Dermis microvascular lymphatic vessel endothelial cell (primary cell): ENCODE measurements around the gene ARHGEF28. TPM values are rescaled to one million over a fixed set of nuclear protein-coding genes. Genes with fewer than 3 reads are reported as not detected.

Source experiments
- DNase-seq, 2 donors: peaks; one replicate each; pipeline versions ENCODE4 v3.0.0 to v3.0.0-alpha.2; 2010; ENCODE audit warnings: low read depth in 2 of 2
- total RNA-seq: library from RNA; depleted of rRNA; stranded (reverse); fragments of >200 nt; gene quantifications from 2 replicates; pipeline ENCODE4 v1.2.1, GENCODE V29; 2014

ARHGEF28 gene
- total RNA-seq, 1 donor from 2014 or later = 50.7 TPM

- no peak for DNase-seq
These were observed 296.2 kb downstream of the ARHGEF28 start for GRCh38 chr5:73922224-73922623.

DNA sequence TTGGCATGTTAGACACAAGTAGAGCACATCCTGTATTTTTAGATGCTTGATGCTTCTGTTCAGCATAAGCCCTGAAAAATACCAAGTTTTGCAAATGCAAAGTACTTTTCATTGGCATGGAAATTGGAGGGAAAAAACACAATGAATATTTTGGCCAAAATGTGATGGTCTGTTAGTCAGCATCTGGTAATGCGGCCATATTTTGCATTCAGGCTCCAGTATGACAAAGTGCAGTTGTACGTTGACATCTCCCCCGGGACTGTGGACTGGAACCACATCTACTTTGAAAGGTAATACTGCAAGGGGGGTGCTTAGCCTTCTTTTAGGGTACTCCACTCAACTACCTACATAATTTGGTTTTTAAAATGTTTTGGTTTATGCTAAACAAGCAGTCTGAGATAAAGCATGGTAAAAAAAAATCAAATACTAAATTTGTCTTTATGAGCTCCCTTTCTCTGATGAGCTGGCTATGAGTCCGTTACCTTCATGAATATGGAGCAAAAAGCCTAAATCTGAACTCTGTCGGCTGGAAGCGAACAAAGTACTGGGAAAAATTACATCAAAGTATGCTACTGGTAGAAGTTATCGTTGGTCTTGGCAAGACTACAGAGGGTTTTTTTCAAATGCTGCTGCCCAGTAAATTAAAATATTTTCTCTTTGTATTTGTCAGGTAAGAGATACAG lies 297.0 kb downstream of the ARHGEF28 start:
- DNase-seq = no peak

DNA sequence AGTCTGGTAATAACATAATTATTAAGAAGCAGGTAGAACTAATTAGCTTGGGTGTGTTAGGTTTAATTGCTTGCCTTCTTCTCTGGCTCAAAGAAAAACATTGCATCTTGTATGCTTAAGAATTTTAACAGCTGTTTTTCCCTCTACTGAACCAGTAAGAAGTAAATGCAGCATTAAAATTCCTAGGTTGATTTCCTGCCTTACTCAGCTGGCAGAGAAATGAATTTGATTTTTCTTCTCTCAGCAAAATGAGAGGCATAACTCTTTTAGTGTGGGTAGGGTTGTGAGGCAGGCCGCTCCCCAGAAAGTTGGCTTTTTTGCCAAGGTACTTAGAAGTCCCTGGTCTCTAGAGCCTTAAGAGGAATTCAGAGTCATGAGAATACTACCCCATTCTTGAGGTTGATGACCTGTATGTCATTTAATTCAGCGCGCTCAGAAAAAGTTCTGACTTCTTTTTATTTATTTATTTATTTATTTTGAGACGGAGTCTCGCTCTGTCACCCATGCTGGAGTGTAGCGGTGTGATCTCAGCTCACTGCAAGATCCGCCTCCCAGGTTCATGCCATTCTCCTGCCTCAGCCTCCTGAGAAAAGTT lies 302.6 kb downstream of the ARHGEF28 start:
- no peak for DNase-seq

DNA sequence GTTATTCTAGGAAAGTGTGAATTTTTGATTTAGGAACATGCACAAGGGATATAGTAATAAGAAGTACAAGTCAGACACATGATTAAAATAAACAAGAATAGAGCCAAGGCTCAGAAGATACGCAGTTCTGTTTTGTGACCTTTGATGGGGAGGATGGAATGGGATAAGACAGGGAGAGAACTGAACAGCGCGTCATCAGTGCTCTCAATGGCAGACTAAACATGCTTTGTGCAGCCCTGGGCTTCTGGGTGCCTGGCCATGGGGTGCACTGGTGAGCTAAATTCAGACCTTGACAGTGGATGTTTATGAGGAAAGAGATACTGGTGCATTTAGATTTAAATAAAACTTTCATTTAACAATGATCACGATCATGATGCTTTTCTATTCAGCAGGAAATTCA lies 309.7 kb downstream of the ARHGEF28 start:
- no peak for DNase-seq

- DNase-seq = peak in 1 of 2 donors; percentile 88
These were observed 312.4 kb downstream of the ARHGEF28 start for GRCh38 chr5:73938280-73938937.

DNA sequence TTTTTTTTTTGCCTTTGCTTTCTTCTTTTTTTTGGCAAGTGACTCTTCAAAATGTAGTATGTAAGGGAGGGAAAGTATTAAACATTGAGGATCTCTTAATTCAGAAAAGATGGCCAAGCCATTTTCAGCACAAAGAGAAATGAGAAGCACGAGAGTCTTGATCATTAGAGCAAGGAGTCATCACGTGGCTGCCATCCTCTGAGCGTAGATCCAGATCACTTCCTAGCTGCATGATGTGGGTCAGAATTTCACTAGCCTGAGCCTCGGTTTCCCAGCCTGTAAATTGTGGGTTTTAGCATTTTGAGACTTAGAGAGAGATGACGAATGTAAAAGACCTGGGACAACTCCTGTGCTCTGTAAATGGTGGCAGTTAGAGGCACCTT lies 312.9 kb downstream of the ARHGEF28 start:
- peak in 1 of 2 donors; percentile 23 for DNase-seq

- no peak for DNase-seq
These were observed 313.6 kb downstream of the ARHGEF28 start for GRCh38 chr5:73939557-73939956.

- DNase-seq = peak; percentile 37 to 68
These were observed 314.0 kb downstream of the ARHGEF28 start for GRCh38 chr5:73940026-73940425.

DNA sequence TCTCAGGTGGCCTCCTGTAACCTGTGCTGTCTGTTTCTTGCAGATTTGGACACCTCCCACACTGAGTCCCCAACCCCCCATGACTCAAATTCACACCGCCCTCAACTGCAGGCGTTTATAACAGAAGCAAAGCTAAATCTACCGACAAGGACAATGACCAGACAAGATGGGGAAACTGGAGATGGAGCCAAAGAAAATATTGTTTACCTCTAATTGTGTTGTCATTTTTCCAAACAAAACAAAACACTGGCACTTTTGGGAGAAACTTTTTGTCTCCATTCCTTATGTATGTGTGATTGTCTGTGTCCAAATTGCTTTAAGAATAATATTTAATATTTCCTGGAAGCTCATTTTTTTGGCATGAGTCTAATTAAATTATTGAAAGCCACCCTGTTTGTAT lies 314.8 kb downstream of the ARHGEF28 start:
- peak in 1 of 2 donors; percentile 66 for DNase-seq

- DNase-seq = no peak
These were observed 316.8 kb downstream of the ARHGEF28 start for GRCh38 chr5:73942783-73943182.

DNA sequence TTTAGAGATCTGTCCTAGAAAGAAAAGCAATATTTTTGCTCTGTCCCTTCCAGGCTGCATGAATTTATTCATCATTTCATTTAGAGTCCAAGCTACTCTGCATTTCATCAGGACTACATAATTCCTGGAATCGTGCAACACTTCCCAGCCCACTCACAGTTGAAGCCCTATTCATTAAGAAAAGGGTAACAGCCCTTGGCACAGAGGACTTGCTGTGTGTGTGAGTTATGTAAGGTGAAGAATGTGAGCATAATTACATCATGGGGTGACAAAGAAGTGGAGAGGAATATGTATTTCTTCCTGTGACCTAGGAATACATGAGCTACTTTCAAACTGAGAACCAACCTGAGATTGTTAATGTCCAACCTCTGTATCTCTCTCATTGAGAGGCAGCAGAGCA lies 317.4 kb downstream of the ARHGEF28 start:
- DNase-seq = no peak

DNA sequence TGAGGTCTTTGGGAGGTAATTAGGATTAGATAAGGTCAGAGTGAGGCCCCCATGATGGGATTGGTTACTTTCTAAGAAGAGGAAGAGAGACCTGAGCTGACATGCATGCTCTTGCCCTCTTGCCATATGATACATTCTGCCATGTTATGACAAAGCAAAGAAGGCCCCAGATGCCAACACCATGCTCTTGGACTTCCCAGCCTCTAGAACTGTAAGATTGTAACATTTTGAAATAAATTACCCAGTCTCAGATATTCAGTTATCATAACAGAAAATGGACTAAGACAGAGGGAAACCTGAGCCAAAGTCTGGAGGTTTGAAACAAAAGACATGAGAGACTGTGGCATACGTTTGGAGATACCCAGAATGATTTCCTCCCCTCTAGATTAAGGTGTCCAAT lies 318.6 kb downstream of the ARHGEF28 start:
- no peak for DNase-seq

GRCh38 chr5:73945505-73945904 lies 319.5 kb downstream of the ARHGEF28 start:
- DNase-seq = peak in 1 of 2 donors; percentile 34

DNA sequence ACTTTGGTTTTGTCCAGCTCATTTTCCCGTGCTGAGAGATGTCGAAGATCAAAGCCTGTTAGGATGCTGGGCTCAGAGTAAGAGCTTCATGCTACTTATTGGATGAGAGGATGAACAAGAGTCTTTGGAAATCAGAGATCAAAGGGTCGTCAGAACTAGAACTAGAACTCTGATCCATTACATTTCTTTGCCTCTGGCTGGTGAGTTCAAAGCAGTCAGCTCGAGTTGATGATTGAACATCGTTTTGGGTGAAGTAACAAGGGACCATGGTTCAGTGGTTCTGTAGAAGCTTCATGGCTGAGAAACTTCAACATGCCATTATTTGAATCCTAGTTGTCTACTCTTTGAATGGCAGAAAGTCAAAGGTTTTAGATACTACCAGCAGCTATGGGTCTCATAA lies 320.3 kb downstream of the ARHGEF28 start:
- DNase-seq = no peak

DNA sequence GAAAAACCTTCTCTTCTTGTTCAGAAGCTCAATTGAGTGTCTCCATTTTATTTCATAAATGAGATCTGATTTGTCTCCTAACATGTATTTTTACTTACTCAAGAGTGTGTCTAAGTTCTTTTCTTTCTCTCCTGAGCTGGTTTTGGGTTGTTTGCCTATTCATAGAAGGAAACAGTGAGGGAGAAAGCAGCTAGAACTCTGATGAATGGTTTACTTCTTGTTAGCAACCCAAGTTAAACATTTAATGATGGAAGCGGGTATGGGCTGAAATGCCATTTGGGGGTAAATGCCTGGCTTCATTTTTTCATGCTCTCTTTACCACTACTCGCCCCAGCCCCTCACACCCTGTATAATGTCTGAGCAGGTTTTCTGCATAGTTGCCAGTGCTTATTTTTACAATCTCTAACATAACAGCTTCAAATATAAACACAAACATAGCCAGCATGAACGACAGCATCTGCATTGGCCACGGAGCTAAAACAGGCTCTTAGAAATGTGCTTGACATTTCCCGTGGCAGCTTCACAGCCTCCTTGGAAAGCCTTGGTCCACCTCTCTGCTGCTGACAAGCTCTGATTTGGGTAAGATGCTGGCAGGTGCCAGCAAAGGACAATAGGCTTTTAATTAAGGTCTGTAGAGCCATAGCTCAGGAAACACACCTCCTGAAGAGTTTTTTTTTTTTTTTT lies 321.1 kb downstream of the ARHGEF28 start:
- DNase-seq = no peak

GRCh38 chr5:73947906-73948640 lies 322.1 kb downstream of the ARHGEF28 start:
- DNase-seq = no peak

GRCh38 chr5:73948720-73949119 lies 322.7 kb downstream of the ARHGEF28 start:
- DNase-seq = no peak

DNA sequence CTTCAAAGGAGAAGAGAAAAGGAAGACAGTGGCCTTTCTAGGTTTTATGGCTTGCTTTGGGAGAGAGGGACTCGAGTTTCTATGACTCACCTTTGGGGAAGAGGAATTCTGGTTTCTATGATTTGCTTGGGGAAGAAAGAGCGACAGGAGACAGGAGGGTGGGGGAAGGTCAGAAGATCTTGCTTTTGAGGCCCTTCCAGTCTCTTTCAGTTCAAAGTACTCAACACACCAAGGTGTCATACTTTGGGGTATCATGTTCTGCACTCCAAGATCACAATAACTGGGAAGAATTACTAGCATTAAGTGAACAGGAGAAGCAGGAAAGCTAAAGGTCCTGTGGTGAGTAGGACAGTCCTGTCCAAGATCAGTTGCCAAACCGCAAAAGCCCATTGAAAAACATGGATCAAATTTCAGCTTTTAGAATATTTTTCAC lies 324.5 kb downstream of the ARHGEF28 start:
- DNase-seq = no peak

DNA sequence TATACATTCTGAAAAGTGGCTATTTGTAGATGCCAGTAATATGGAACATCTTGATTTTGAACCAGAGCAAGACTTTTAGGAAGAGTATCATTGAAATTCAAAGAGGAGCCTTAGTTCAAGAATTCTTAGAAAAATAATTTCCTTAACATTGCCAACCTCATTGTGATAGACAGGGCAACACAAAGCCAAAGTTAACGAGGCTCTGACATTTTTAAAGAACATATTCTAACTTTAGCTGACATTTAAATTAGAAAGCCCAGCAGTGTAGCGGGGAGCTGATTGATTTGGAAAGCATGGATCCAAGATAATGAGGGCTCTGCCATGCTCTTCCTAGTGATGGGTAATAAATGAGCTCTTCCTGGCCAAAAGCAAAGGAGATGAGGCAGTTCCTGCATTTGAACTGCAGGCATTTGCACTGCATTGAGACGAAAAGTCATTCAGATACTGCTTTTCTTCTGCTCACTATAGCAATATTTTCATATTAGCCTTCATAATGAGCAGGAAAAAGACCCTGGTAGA lies 325.0 kb downstream of the ARHGEF28 start:
- DNase-seq = no peak

- no peak for DNase-seq
These were observed 326.9 kb downstream of the ARHGEF28 start for GRCh38 chr5:73952872-73953271.

DNA sequence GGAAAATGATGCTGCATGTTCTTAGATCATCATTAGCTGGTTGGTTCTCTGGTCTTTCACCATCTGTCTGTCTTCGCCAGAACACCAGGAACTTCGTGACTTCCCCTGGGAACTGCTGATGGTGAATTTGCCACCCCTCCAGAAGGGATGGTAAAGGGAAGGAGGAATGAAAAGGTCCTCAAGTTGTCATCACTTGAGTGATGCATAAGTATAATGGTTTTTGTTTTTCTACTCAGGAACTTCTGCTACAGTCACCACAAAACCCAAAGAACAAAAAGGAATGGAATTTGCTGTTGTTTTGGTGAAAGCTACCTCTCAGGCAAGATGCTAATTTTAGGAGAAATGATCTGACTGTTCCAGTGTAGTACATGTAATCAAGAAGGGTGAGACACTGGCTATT lies 328.4 kb downstream of the ARHGEF28 start:
- DNase-seq = no peak
